Amniotic stem cell (primary cell): Measurements from ENCODE around the gene TMTC1.
"Not testable (repeated sequence)": the region's sequence is repeated elsewhere in the genome, so short reads cannot be mapped to it uniquely, and the experiment has no call there.

Experiments
- DNase-seq: peaks from one replicate; lab custom pipeline; 2025; lab: John Stamatoyannopoulos, UW

TMTC1 gene

DNA sequence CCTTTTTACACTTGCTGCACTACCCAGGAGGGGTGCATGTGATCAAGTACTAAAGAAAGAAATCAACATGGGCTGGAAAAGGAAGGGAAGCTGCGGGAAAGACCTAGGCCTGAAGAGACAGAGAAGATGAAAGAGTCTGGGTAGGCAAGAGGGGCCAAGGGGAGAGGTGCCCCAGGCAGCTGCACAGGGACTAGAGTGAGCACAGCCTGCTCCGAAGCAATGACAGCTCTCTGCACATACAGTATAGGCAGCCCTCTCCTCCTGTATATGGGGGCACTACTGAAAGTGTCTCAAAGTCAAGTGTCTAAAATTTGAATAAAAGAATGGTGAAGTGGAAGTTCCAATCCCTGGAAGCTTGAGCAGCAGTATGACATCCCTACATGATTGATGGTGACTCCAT, 112.0 kb downstream of the TMTC1 start:
- DNase-seq = no peak

DNA sequence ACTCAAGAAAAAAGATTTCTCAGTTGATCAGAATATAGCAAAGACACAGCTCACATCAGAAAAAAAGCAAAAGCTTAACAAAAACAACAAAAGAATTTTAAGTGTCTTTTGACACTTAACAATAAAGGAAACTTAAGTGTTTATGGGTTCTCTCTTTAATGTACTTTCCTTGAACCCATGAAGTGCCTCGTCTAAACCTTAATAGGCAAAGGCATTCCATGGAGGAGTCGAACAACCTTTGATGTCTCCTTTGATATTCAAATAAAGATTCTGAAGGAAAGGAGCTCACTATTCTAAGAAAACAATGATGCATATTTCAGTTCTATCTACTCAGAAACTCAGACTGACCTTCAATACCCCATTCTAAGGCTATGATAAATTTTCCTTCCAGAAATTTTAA, 116.7 kb downstream of the TMTC1 start:
- no peak for DNase-seq

DNA sequence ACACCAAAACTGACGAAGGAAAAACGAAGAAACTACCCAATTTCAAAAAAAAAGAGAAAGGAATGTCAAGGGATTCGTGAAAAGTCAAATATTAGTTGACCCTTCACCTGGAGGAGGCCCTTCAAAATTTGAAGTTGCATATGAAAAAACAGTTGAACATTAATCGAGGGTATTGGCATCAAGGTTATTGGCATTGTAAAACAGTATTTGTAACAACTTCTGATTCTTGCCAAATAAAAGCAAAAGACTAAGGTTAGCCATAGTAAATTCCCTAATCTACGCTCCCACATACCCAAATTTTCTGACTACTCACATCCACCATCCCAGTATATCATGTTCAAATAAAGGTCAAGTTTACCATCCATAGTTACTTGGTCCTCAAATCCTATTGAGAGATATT, 118.6 kb downstream of the TMTC1 start:
- no peak for DNase-seq

DNA sequence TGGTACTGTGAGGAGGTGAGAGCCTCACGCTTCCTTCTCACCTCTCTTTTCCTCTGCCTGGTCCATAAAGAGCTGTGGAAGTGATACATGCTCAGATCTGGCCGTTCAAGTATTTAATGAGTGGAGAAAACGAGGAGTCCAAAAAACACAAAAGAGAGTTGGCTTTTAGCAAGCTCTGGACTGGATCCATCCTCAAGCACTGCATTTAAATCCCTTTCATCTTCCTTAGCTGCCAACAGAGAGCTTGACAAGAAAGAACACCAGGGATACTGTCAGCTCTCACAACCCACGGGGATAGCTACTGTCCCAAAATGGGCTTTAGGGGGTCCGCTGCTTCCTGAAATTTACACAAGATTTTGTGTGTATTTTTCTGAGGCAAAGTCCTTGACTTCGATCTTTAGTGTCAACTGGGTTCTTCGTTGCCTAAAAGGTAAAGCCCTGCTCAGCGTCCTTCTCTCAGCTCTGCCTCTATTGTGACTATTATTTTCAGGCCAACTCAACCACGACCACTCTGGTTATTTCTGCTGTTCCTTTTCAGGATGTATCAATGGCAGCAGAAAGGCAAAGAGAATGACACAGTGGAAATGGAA, 120.9 kb downstream of the TMTC1 start:
- no peak for DNase-seq

DNA sequence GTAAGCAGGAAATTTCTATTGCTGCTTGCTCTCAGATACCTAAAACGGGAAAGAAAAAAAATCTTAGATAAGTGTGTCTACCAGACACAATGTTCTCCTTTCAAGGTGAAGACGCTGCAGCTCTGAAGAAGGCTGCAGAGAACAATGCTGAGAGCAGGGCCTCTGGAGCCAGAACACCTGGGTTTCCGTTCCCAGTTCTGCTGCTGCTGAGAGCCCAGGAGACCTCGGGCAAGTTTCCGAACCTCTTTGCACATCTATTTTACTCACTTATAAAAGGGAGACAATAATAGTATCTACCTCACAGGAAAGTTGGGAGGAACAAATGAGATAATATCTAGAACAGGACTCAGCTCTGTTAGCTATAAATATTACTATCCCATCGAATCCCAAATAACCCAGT, 122.9 kb downstream of the TMTC1 start:
- DNase-seq = no peak

DNA sequence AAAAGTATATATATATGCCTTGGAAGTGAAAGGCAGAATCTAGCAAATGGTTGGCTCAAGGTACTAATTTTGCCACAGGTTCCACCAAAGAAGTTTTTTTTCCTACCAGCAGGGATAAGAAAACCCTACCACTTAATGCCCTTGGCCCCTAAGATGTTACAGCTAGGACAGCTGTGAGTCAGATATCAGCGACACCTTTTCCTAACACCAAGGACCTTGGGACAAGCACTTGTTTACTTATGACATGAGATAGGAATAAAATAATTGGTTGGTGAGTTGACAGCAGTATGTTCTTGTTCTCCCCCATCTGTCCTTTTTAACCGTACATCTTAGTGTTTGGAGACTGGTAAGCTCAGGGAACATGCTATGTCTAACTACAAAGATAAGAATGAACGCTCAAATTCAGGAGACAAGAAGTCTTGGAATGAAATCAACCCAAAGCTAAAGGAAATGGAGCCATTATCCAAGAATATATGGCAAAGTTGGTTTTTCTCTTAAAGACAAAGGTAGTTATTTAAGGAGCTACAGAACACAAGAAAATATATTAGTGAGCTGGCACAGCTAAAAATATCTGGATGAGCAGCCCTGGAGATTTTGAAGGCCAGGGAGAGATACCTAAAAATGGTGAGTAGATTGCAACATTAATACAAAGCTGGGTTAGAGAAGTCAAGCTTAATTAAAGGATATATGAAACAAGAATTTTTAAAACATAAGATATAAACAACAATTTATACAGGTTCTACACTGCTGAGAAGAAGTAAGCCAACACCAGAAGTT, 126.8 kb downstream of the TMTC1 start:
- DNase-seq = no peak

DNA sequence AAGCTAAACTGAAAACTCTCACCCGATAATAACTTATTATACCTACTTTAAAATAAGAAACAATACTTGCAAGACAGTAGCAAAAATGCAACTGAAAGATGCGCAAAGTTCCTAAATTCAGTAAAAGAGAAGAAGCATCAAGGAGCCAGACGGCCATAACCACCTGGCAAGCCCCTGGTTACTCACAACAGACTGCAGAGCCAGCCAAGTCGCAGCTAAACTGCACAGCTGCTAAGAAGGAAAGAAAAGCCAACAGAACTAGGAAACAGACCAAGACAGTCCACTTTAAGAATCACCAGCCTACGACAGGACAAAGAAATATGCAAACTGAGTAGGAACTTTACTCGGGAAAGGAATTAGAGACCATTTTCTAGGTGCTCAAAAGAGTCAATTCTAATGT, 127.9 kb downstream of the TMTC1 start:
- DNase-seq = no peak

DNA sequence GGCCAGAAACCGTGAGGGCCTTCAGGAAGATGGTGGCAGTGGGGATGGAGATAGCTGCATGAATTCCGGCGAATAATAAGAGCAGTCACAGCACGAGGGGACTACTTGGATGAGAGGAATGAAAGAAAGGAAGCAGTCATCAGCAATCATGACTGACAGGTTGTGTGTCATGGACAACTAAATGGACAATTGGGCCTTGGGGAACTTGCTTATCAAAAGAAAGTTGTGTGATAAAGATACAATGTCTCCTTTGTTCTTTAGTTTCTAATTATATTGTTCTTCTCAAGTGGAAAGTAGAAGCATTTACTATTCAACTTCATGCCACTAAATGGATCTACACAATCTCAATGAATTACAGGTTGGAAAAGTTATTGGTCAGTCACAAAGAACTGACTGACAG, 130.5 kb downstream of the TMTC1 start:
- DNase-seq = no peak

DNA sequence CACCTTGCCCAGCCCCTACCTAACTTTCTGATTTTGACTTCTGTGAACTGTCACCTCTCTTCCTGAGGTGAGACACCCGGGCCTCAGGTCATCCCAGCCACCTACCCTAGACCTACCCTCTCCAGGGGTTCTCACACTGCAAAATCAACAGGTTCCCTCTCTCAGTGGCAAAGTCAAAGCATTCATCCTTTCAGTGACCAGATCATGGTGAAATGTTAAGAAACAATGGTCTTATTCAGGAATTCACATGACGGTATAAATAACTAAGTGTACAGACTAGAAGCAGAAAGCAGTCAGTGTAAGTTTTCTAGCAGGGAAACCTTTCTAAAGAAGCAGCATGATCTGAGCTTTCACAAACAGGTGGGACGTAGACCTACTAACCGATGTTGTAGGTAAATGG, 133.4 kb downstream of the TMTC1 start:
- no peak for DNase-seq

DNA sequence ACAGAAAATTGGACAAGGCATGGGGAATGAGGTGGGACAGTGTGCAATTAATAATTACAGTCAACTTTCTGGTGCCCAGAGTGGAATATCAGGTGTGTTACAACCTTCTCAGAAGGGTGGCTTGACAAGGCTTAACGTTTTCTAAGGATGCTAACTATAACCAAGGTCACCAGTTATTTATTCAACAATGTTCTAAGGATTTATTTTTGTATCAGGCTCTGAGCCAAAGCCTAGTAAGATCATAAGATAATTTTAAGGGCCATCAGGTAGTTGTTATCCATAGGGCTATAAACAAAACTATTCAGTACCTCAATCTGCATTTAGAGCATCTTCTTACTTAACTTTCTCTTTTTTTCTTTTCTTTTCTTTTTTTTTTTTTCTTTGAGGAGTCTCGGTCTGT, 134.0 kb downstream of the TMTC1 start:
- DNase-seq = no peak

DNA sequence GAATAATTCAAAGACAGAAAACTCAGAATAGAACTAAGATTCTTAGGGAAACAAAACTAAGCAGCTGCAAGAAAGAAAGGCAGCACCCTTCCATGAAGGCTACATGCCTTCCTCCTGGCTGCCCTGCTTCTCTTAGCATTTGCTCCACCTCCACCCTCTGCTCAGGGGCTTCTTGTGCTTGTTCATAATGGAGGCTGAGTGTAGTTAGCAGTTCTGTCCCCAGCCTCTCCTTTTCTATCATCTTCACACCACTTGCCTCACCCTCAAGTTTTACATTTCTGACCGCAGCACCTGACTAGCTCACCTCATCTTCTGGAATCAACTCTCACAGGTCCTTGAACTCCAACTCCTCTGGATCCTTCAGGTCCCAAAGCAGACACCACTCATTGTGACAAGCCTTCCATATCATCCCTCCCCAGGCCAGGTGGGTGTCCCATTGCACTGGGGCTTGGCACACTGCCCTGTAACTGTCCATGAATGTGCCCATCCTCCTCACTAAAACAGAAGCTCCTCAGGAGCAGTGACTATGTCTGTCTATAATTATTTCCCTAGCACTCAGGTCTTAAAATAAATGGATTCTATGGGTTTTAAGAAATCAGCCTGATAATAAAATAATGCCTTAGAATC, 139.1 kb downstream of the TMTC1 start:
- DNase-seq = no peak

DNA sequence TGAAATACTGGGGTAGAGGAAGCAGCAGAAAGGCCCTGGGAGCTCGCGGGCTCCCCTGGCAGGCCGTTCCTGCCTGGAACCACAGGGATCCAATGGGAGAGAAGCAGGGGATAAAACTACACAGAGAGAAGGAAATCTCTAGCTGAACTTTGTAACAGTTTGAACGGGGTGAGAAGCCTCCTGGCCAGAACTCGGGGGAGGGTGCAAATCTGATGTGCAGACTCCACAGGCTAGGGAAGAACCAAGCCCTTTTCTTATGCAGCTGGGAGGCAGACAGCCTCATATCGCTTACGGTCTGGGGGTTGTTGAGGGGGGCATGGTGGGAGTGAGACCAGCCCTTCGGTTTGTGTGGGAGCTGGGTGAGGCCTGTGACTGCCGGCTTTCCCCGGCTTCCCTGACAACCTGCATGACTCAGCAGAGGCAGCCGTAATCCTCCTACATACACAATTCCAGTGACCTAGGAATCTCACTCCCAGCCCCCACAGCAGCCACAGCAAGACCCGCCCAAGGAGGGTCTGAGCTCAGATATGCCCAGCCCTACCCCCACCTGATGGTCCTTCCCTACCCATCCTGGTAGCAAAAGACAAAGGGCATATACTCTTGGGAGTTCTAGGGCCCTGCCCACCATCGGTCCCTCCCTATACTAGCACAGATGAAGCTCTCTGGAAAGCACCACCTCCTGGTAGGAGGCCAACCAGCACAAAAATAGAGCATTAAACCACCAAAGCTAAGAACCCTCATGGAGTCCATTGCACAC, 143.0 kb downstream of the TMTC1 start:
- no peak for DNase-seq

DNA sequence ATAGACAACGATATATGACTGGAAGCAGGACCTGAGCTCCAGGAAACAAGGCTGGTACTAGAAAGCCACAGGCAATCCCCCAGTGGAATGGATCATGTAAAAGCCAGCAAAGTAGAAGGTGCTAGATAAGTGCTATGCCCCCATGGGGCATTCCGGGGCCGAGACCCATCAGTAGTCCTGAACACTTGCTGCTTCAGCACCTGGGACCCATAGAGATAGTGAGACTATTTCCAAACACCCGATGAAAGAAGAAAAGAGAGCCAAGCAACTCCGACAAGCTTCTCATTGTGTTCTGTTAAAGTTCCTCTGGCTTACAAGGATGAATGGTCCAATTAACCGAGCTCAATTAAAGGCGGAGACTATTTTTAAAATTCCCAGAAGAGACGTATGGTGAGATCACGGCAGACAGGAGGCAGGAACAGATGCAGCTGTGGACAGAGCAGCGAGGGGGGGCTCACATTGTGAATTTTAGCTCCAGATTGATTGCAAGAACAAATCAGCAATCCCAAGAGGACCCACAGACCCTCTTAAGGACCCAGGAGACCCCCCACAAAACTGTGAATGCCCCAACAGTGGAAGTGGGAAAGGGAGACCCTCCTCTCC, 143.7 kb downstream of the TMTC1 start:
- DNase-seq = no peak

DNA sequence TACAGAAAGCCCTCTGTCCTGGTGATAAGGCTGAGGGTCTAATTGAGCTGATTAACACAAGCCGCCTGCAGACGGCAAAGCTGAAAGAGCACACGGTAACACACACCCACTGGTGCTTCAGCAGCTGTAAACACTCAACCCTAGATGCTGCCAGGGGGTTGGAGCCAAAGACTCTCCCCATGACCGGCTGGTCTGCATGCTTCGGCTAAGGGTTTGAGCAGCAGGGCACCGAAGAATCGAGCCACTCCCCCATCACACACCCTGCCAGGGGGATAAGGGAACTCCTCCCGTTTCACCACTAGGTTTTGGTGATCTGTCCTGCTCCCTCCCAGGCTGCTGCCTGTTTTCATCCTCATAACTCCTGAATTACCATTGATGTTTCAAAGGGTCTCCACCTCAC, 145.2 kb downstream of the TMTC1 start:
- no peak for DNase-seq

DNA sequence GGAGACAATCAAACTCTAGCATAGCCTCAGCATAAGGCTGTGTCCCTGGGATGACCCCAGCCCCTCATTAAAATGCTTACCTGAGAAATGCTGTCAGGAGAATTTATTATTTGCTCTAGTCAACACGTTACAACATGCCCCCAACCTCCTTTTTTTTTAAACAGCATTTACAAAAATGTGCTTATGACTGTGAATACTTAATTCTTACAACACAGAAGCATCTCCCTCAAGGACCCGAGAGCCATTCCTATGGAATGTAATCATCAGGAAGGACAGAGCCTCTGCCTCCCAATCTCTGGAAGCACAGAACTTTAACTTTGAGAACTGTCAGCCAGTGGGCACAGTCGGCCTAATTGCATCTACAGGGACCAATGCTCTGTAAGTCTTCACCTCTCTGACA, 149.7 kb downstream of the TMTC1 start:
- DNase-seq = no peak

DNA sequence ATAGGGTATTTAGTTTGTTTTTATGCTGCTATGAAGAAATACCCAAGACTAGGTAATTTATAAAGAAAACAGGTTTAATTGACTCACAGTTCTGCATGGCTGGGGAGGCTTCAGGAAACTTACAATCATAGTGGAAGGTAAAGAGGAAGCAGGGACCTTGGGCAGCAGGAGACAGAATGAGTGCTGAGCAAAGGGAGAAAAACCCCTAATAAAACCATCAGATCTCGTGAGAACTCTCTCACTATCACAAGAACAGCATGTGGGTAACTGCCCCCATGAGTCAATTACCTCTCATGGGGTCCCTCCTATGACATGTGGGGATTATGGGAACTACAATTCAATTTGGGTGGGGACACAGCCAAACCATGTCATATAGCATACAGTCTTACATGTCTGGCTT, 153.6 kb downstream of the TMTC1 start:
- not testable (repeated sequence) for DNase-seq

DNA sequence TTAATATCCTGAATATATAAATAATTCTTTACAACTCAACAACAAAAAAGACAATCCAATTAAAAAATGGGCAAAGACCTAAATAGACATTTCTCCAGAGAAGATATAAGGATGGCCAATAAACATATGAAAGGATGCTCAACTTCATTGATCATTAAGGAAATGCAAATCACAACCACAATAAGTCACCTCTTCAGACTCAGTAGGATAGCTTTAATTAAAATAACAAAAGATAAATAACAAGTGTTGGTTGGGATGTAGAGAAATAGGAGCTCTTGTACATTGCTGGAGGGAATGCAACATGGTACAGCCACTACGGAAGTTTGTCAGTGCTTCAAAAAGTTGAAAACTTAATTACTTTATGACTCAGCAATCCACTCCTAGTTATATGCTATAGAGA, 156.5 kb downstream of the TMTC1 start:
- no peak for DNase-seq

DNA sequence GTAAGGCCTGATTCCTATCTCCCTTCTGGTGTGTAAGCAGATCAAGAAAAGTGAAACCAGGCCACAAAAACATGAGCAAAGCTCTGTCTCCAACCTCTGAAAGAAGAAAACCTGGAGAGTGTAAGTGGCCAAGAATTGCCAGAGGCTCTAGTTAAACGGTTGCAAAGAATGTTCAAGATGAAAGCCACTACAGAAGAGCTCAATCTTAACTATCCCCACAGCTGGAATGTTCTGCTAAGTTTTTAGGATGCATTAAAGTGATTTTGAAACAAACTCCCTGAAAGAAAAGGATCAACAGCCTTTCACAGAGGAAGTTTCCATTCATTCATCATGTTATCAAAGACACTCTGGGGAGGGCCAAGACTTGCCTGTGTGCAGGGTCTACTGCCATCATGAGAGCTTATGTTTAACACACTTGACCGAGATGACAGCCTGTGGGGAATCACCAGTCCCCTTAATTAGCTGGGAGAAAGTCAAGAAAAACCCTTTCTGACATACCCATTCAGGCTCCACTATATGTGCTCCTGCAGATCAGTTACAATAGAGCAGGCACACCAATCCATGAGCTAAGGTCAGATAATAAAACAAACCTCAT, 158.3 kb downstream of the TMTC1 start:
- no peak for DNase-seq

DNA sequence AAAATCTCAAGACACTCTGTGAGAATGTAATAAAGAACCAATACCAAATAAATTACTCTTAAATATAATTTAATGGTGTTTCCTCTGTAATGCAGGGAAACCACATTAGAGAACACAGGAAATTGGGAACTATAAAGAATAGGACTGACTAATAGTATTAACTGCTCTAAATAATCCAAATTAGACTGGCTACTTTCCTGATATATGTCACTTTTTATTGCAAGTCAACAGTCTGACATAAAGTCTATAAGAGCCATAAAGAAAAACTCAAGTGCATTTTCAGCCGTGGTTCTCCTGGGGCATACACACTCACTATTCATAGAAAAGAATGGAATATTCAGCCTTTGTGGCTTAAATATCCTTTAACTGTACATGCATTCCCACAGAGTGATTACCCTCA, 161.5 kb downstream of the TMTC1 start:
- no peak for DNase-seq

DNA sequence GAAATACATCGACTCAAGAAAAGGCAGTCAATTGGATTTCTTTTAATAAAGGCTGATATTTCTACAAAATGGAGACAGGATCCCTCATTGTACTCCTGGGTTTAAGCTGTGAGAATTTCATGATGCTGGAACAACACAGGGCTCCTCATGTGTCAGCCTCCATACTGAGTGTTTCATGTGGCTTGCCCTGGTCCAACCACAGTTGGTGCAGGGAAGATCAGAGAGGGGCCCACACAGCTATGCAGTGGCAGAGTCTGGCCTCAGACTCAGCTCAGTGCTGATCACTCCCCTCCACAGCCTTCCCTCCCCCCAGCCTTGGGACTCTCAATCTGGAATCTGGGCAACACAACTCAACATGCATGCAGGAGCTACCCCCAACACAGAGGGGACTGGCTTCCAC, 163.7 kb downstream of the TMTC1 start:
- DNase-seq = no peak

DNA sequence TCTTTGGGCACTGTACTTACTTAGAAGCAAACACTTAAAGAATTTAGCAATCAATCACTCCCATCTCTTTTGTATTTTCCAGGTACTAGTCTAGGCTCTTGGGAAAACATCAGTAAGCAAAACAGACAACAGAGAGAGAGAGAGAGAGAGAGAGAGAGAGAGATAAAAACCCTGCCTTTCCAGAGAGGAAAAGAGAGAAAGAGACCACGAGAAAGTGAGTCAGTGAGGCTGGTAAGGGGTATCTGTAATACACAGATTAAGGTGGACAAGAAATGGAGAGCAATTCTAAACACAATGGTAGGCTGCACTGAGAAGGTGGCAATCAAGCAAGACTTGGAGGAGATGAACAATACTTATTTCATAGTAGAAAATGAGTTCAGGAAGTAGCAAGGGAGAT, 166.3 kb downstream of the TMTC1 start:
- DNase-seq = no peak
